ENCODE results near the gene HOXA13.

The HOXA13 gene

GRCh38 chr7:27159266-27160144, 40.4 kb downstream of the HOXA13 start:
- no peak for DNase-seq (ENCODE audit: low read depth in 2 of 2)

GRCh38 chr7:27158436-27159265, 41.2 kb downstream of the HOXA13 start:
- no peak for DNase-seq (ENCODE audit: low read depth in 2 of 2)

- DNase-seq (ENCODE audit: low read depth in 2 of 2): no peak
Observed at GRCh38 chr7:27157702-27158431, 42.0 kb downstream of the HOXA13 start.

DNA sequence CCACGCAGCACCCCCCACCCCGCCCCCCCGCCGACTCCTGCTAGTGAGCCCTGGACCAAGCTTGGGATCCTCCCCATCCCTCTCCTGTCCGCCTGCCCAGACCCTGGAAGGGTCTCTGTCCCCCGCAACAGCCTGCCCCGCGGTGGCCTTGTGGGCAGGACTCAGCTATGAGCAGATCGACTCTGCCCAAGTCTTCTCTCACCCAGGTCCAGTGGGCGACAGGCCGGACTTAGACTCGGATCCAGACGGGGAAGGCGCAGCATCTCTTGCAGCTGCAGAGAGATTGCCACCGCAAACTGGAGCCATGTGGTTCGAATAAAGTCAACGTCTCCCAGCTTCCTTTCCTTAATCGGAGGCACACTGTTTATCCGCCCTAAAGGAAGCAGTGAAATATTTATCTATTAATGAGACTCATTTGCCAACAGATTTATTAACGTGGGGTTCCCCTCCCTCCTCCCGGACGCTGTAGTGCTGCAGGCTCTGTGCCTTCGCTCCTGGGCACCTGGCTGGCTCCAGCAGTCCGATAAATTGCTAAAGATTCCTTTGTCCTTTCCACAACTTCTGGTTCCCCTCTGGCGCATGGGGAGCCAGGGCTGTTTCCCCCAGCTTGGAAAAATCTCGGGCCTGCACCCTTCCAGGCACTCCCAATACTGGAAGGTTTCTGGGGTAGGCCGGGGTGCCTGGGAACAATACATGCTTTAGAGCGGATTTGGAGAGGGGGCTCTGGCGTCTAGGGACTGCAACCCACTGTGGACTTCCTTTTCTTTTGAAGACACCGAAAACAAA, 42.8 kb downstream of the HOXA13 start:
- no peak for DNase-seq (ENCODE audit: low read depth in 2 of 2)

DNA sequence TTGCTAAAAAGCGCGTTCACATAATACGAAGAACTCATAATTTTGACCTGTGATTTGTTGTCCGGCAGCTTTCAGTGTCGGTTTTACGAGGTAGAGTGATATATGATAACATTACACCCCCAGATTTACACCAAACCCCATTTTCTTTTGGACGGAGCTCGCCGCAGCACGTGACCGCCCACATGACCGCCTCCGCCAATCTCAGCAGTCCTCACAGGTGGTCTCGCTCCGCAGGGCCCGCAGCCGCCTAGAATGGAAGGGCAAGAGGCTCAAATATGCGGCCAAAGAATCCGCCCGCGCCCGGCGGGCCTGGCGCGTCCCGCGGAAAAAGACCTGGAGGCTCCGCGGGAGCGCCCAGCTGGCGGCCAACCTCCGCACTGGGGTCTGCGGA, 43.4 kb downstream of the HOXA13 start, which contains the start of gene HOXA7:
Gene HOXA7 (minus strand): TSS at position 168 of the 391 bp plus-strand sequence. CDS start 130 bp downstream, at position 38.
- no peak for DNase-seq (ENCODE audit: low read depth in 2 of 2)

- no peak for DNase-seq (ENCODE audit: low read depth in 2 of 2)
Observed at GRCh38 chr7:27155816-27156507, 43.9 kb downstream of the HOXA13 start.

GRCh38 chr7:27154901-27155815, 44.7 kb downstream of the HOXA13 start:
- DNase-seq (ENCODE audit: low read depth in 2 of 2): no peak

- DNase-seq (ENCODE audit: low read depth in 2 of 2): no peak
Observed at GRCh38 chr7:27154369-27154768, 45.5 kb downstream of the HOXA13 start.

DNA sequence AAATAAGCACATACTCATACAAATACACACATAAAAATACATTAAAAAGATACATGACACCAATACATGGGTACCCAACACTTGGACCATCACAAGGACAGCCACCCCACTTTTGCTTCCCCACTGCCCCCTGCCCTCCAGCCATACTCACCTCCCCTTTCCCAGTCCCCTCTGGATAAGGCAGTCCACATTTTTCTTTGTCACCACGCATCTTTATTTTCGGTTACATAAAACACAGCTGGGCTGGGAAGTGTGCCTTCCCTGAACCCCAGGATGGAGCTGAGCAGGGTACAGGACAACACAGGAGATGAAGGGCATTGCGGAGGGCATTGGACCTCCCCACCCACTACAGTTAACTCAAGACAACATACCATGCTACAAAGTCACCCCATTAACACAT, 46.4 kb downstream of the HOXA13 start:
- no peak for DNase-seq (ENCODE audit: low read depth in 2 of 2)

DNA sequence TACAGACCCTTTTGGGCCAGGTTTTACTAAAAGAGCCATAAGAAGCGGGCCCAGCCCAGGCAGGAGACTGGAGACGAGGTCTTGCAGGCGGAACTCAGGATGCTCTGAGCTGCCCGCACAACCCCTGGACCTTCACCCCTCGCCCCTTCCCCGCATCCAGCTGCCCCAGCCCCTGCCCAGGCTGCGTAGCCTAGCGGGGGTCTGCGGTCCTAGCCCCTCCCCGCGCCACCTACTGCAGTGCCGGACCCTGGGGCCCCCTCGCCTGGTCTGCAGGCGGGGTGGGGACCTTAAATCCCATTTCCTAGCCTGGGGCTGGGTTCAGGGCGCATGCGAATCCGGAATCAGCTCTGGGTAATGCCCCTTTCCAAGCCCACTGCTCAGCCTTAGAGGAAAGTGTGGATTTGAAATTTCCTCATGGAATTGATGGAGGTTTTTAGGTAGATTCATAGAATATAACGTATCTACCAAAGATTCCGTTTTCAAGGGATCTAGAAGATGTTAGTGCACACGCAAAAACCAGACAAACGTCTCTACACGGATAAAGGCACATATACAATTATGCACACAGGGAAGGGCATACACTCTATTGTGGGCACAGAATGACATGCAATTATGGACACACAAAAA, 47.0 kb downstream of the HOXA13 start:
- DNase-seq (ENCODE audit: low read depth in 2 of 2): no peak

DNA sequence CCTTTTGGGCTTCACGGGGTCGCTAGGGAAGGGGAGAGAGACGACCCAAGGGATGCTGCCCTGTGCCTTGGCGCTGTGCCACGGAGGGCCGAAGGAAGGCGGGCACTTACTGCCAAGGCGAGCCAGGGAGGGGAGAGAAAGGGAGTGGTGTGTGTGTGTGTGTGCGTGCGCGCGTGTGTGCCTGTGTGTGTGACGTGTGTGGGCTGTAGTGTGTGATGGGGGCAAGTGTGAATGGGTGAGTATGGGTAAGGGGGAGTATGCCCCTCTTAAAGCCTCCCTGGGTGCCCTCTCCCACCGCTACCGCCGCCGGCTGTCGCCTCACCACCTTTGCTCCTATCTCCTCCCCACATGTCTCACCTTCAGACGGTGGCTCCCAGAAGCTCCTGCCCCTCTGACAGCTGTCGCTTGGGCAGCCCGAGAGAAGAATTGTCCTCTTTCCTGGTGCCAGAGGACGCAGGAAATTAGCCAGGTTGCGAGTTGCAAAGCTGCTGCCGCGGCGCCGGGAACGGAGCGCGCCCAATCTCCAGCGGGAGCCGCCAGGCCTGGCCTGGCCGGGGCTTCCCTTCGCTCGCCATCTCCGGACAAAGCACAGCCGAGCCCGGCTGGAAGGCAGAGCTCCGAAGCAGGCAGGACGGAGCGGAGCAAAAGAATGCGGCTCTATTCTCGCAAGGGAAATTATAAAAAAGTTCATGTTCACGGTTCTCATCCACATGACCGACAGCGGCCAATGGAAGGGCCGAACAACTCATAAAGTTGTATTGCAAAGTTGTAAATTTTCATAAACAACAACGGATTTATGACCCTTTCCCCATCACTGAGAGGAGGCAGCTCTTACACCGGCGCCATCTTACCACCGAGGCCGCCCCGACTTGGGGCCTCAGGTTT, 47.7 kb downstream of the HOXA13 start, which contains the start of gene HOXA3:
Gene HOXA3 (minus strand): TSS at position 653 of the 885 bp plus-strand sequence. CDS start 41,943 bp downstream, outside the sequence.
- no peak for DNase-seq (ENCODE audit: low read depth in 2 of 2)

- DNase-seq (ENCODE audit: low read depth in 2 of 2): no peak
Observed at GRCh38 chr7:27151341-27151930, 48.5 kb downstream of the HOXA13 start.

- DNase-seq (ENCODE audit: low read depth in 2 of 2): peak; percentile 45 to 55
Observed at GRCh38 chr7:27150568-27151340, 49.1 kb downstream of the HOXA13 start.

- DNase-seq (ENCODE audit: low read depth in 2 of 2): no peak
Observed at GRCh38 chr7:27149842-27150567, 49.9 kb downstream of the HOXA13 start.

DNA sequence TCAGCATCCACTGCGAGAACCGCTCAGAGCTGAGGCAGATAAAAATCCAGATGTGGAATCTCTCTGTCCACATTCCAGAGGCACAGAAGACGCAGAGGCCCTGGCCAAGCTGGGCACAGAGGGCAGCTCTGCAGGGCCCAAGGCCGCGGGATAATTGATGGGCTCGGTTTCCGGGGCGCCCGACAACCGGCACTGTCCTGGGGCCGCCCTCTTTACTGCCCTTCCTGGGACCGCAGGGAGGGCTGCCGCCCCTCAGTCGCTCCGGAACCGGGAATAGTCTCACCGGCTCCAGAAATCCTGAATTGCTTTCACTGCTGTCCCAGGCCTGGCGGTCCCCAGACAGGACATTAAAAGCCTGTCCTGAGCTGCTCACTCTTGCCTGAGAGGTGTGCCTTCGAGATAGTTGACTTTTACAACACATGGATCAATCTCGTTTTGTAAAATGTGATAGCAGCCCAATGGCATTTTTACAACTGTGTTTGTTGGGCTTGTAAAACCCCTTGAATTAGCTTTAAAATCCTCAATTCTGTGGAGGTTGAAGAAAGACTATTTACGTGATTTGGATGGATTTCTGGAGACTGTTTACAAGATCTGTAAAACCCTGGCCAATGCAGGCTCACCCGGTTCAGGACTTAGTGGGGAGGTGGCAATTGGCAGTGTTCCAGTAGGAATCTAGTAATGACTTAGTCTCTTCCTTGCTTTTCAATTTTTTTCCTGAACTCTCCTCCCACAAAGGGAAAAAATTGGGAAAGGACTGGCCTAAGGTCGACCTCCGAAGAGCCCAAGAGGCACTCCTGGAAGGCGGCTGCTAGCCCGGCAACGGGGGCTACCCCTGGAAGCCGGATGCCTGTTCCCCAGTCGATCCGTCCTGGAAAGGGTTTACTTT, 50.9 kb downstream of the HOXA13 start:
- no peak for DNase-seq (ENCODE audit: low read depth in 2 of 2)
